ENCODE measurements around the gene RRM1.
A peak's percentile ranks its signal among the peaks of the same experiment; 100 is the strongest.
"Not testable (repeated sequence)": the region's sequence is repeated elsewhere in the genome, so short reads cannot be mapped to it uniquely, and the experiment has no call there.

The RRM1 gene

DNA sequence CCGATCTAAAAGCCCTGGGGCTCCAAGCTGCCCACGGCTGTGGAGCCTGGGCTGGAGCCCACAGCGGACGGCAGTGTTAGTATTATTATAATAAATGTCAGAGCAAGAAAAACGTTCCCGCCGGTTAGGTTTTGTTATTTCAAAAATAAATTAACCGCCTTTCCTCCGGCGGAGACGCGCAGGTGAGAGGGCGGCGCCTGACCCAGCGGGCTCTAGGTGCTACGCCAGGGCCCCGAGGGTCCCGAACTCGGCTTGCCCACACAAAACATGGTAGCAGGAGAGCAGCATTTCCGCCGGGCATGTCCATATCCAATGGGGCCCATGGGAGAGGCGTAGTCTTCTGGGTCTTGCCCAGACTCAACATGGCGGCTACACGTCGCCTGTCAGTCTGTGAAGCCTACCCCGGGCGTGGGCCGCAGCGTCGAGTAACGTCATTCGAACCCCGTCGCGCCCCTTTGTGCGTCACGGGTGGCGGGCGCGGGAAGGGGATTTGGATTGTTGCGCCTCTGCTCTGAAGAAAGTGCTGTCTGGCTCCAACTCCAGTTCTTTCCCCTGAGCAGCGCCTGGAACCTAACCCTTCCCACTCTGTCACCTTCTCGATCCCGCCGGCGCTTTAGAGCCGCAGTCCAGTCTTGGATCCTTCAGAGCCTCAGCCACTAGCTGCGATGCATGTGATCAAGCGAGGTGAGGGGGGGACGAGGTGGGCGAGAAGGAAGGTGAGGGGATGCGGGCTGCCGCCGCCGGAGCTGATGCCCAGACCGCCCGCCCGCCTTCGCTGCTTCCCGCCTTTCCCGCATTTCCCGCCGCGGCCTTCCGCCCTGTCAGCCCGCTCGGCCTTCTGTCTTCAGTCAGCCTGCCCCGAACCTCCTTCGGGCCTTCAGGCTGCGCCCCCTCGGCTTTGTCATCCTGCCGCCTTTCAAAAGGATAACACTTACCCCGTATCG is at the start of gene RRM1:
Gene RRM1, plus strand, starts transcription at position 452 of the 944 bp plus-strand sequence. Its CDS starts 214 bp downstream, at position 666.
- peak; percentile 94 for DNase-seq

DNA sequence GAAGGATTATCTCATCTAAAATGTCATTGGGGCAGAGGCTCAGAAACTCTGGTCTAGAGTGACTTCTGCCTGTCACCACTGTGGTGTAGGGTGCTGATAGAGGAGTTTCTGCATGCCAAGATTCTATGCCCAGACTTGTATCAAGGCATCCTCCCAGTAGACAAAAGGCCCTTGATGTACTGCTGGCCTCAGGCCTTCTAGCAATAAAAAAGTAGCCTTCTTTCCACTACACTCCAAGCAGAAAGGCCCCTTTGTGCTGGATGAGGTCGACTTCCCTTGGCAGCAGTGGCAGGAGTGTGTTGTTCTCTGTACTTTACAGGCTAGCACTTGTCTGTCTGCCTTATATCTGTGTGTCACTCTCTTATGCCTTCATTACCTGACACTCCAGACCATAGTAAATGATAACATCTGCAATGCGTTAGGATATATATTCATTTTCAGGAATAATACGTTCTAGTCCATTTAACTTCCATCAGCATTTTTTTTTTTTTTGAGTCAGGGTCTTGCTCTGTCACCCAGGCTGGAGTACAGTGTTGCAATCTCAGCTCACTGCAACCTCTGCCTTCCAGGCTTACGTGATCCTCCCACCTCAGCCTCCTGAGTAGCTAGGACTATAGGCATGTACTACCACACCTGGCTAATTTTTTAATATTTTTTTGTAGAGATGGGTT is 49.5 kb upstream of the RRM1 start:
- no peak for DNase-seq

DNA sequence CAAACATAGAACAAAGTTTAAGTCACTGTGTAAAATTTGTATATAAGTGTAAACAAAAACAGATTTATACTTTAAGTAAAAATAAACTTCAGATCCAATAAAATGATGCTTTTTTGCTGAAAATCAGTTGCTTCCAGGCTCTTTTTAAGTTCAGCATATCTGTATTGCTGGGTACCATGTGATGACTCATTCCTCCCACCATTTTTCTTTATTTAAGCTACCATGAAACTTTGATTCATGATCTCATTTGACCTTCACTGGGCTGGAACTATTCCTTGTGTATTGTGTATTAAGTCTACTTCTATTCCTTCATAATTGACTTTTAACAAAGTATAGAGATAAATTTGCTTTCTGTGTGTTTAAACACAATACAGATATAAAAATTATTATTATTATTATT is 46.3 kb upstream of the RRM1 start:
- no peak for DNase-seq

DNA sequence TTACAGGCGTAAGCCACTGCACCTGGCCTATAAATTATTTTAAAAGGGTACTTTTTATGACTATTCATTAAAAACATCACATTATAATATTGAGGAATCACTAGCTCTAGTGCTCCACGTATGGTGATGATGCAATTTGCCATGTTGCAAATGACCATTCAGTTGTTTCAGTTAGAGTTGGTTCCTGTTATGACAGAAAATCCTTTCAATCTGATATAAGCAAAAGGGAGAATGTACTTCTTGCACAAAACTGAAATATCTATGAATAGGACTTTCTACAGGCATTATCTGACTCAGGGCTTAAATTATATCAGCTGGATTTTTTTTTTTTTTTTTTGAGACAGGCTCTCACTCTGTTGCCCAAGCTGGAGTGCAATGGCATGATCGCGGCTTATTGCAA is 45.6 kb upstream of the RRM1 start:
- no peak for DNase-seq

DNA sequence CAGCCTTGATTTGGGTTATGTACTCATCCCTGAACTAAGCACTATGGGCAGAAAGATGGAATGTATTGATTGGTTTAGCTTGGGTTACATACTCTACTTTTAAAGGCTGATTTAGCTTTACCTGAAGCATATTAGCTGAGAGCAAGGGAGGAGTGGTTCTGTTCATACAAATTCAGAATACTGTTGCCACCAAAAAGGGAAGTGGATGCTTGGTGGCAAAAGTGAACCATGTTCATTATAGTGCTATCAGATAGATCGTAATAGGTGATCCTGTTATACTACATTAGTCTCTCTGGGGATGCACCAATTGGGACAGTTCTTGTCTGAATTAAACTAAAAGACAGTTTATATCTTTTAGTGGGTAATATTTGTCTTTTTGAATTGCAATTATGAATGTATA is 44.5 kb upstream of the RRM1 start:
- DNase-seq: no peak

DNA sequence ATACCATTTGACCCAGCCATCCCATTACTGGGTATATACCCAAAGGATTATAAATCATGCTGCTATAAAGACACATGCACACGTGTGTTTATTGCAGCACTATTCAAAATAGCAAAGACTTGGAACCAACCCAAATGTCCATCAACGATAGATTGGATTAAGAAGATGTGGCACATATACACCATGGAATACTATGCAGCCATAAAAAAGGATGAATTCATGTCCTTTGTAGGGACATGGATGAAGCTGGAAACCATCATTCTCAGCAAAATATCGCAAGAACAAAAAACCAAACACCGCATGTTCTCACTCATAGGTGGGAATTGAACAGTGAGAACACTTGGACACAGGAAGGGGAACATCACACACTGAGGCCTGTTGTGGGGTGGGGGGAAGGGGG is 41.4 kb upstream of the RRM1 start:
- not testable (repeated sequence) for DNase-seq

DNA sequence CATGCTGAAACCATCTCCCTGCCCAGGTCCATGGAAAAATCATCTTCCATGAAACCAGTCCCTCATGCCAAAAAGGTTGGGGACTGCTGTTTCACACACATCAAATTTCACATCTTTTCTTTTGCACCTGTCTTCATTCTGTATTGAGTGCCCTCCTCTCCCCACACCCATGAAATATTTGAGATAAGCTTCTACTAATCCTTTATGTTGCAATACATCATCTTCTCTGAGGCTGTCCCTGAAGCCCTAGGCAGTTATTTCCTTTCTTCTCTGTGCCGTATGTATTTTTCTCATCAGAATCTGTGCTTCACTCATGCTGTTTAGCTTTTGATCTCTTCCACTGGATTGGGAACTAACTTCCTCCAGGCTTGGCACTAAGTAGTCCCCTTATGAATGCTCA is 40.0 kb upstream of the RRM1 start:
- no peak for DNase-seq

DNA sequence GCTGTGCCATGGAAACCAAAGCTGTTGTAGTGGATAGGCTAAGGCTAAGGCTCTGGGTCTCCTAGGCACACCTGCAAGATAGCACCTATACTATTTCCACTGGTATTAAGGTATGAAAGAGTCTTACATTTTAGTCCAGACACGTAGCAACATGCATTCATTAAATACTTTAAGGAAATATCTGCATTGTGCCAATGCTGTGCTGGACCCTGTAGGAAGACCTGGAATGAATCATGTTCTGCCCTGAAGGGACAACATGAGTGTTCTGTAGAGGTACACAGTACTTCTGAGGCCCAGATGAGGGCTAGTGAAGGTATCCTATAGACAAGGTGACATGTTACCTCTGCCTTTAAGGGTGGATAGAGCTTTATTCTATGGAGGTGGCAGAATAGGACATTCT is 35.2 kb upstream of the RRM1 start:
- no peak for DNase-seq

DNA sequence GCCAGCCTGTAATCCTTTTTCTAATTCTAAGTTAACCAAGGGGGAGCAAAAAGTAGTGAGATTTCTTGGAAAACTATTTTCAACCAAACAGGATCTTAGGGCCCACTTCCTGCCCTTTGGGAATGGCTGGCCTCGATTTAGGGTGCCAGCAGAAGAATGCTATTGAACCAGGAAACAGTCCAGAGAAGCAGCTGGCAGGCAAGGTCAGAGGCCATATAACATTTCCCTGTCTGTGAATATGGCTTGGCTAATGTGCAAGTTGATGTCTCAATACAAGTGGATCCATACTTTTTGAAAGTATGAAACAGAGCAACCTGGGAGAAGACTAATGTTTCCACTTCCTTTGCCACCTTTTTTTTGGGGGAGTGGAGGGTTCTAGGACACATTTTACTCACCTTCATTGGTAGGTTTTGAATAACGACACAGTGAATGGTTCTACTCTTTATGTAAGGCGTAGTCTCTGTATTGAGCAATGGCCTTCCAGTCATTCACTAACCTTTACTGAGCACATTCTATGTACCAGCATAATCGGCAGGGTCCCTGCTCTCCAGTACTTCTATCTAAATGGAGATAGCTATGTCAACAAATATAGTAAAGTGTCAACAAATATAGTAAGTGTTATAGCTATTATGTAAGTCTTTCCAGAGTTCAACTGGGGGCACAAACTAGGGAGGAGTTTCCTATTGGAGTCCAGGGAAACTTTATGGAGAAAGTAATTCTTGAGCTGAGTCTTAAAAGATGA is 34.2 kb upstream of the RRM1 start:
- DNase-seq: no peak

DNA sequence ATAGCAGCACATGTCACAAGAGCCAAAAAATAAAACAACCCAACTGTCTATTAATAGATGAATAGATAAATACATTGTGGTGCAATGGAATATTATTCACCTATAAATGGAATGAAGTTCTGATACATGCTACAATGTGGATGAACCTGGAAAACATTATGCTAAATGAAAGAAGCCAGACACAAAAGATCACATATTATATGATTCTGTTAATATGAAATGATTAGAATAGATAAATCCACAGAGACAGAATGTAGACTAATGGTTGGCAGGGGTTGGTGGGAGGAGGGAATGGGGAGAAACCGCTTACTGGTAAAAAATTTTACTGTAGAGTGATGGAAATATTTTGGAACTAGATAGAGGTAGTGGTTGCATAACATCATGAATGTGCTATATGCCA is 32.9 kb upstream of the RRM1 start:
- DNase-seq: no peak

DNA sequence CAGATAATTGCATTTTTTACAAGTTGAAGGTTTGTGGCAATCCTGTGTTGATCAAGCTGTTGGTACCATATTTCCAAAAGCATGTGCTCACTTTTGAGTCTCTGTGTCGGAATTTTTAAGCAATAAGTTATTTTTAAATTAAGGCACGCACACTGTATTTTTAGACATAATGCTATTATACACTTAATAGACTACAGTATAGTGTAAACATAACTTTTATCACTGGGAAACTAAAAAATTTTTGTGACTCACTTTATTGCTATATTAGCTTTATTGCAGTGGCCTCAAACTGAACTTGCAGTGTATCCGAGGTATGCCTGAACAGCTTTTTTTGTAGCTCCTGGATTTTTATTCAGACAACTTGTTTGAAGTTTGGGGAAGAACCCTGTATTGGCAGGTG is 31.3 kb upstream of the RRM1 start:
- DNase-seq: no peak

DNA sequence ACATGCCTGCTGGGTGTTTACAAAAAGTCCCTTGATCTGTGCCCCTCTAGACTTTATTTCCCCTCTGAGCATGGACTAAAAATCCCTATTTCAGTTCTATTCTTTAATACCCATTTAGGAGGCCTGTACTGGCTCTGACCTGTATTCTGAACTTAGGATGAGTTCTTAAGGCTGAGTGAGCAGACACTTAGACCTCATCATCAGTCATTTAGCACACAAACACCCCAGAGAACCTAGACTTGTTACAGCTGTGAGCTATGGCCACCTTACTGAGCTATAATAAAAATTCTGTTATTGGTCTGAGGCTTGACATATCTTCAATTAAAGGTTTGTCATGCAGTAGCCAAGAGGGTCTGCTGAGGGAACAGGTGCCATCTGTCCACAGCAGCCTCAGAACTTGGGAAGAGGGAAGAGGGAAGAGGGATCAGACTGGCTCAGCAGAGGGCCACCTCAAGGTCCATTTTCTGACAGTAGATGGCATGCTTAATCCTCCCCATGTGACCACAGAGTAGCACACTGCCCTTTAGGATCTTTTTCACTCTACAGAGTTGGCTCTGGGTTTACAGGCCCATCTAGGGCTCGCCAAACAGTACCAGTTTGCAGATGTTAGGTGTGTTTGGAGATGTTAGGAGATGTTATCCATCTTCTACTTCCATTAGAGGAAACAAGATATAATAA is 30.2 kb upstream of the RRM1 start:
- DNase-seq: no peak

DNA sequence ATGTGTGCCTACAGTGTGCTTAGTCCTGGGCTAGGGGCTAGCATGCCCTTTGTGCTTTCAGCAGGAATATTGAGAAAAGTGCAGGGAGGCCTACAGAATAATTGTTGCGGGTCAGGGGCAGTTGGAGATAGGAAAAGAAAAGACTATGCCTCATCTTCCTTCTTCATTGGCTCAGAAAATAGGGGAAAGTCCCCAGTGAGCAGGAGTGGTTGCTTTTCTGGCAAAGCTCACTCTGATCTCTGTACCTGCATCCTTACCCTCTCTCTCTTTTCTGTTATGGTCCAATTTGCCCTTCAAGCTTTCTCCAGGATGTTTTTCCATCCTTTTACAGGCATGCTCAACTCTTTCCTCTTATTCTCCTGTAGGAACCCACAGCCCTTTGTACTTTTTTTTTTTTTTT is 29.5 kb upstream of the RRM1 start:
- DNase-seq: no peak

DNA sequence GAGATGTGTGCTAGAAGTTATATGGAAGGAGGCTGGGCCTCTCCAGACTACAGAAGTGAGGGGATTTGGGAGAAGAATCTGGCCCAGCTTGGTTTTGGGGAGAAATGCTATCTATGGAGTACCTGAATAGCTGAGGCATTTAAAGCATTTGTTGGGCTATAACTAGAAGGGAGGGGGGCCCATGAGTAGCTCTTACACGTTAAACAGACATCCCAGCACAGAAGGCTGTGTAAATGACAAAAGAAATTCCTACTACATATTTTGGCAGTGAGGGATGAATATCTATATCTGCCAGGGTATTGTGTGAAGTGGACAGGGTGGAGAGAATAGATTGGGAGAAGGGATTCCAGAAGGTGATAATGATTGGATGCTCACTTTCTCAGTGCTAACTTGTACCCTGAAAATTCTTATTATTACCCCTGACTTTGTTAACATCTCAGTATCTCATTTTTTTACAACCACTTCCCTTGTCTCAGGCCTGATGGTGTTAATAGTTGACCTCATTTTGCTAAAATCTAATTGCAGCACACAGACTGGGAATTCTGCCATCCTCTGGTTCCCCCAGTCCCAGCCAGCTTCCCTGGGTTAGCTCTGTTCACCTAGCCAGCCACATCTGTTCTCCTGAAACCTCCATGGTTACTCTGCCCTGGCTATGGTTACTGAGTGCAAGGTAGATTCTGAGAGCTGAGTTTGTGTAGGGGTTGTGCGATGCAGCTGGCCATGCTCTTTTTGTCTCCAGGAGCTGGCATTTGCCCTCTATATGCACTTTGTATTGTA is 28.8 kb upstream of the RRM1 start:
- no peak for DNase-seq

DNA sequence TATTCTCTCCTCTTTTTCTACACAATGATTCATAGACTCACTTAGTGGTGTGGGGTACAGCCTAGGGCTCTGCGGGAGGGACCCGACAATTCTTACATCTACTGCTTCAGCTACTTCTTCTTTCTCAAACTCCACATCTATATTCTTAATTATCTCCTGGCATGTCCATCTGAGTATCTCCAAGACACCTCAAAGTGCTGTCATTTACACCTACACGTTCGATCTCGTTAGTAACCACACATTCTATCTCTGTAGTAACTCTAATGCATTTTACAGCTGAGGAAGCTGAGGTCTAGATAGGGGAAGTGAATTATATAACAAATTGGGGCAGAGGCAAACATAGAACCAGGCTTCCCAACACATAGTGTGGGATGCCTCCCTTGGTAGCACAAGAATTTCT is 27.7 kb upstream of the RRM1 start:
- no peak for DNase-seq

DNA sequence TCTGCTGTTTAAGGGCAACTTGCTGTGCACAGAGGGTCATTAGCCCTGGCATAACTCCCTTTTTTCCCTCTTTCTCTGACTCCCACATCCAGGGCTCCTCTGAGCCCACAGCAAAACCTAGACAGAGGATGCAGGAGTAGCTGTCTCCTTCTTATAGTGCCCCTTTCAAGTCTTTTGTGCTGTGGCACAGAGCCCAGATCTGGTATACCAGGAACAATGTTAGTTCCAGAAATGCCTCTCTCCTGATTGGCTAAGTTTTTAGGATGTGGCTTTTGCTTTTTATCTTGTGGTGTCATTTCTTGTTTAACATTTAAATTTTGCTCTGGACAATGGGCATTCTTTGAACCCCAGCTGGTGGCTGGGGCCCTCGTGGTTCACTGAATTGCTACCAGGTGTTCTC is 25.6 kb upstream of the RRM1 start:
- no peak for DNase-seq

DNA sequence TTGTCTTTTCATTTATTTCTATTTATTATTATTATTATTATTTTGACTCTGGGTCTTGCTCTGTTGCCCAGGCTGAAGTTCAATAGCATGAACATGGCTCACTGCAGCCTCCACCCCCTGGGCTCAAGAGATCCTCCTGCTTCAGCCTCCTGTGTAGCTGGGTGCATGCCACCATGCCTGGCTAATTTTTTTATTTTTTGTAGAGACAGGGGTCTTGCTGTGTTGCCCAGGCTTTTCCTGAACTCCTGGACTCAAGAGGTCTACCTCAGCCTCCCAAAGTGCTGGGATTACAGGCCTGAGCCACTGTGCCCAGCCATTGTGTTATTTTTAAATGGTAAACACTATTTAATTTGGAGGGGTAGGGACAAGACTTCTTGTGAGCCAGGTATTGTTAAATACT is 23.3 kb upstream of the RRM1 start:
- DNase-seq: no peak

DNA sequence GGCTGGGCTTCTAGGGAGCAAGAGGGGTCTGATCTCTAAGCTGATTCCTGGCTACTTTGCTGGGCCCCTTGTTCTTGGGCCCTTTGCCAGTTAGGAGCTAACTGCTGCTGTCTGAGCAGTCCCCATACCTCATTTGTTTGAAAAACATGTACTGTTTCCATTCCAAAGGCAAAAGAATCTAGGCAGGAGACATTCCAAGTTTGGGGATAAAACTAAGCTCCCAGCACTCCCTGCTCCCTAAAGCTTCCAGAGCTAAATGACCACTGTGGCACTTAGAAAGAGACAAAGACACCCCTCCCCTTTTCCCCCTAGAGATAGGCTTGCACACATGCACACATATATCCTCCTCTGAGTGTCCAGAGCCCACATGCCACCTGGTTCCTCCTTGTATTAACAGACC is 22.7 kb upstream of the RRM1 start:
- DNase-seq: no peak

DNA sequence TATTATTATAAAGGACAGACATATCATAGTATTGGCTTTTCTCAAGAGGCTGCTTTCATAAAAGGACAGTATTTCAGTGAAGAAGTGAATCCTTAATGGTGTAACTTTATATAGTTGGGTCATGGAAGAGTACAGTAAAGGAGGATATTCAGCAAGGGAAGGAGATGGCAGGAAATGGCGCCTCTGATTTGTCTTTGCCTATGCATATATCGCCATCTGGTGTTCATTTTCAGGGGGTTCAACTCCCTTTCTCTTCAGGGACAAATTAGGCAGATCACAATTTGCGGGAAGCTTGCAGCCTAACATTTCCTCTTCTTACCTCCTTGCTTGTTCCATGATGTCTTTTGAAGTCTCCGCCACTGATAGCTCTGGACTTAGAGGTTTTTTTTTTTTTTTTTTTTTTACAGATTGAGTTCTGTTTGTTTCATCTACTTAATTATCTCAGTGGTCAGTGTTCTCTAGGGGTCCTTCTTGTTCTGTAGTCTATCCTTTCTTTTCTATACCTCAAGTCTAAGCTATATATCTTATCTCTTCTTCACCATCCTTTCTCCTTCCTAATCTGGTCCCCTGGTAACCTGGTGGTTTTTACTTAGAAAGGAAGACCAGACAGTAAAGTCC is 21.8 kb upstream of the RRM1 start:
- no peak for DNase-seq

DNA sequence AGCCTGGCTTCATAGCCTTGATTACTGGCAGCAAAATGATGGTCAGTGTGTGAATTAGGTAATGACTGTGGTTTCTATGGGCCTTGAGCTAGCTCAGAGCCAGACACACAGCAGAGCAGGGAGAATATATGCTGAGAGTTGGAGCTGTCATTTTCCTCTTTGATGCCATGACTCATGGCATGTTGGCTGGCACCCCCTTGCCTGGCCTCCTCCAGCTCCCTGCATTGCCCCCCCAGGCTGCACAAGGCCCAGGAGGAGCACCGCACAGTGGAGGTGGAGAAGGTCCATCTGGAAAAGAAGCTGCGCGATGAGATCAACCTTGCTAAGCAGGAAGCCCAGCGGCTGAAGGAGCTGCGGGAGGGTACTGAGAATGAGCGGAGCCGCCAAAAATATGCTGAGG is 20.3 kb upstream of the RRM1 start:
- DNase-seq: no peak

DNA sequence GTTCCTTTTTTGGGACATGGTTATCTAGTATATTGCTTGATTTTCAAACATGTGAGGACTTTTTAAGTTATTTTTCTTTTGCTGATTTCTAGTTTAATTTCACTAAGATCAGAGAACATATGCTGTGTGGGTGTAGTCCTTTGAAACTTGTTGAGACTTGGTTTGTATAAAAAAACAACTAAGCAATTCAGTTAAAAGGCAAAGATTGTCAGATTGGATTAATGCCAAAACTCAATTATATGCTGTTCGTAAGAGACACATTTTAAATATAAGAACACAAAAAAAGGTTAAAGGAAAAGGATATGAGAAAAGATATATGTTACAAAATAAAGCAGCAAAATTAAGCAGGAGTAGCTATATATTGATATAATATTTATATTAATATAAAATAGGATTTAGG is 17.8 kb upstream of the RRM1 start:
- no peak for DNase-seq

DNA sequence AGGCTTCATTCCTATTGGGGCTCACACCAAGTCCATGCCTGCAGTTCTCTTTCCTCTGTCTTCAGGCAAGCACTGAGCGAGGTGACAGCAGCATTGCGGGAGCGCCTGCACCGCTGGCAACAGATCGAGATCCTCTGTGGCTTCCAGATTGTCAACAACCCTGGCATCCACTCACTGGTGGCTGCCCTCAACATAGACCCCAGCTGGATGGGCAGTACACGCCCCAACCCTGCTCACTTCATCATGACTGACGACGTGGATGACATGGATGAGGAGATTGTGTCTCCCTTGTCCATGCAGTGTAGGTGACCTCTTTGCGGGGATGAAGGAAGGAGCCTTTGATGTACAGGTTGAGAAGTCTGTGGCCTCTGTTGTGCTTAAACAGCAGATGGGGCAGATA is 11.4 kb upstream of the RRM1 start:
- DNase-seq: no peak

Data from activated T-cell treated with anti-CD3 and anti-CD28 coated beads, Interleukin-2, amount 50 U/mL, for 1 hour (primary cell).